Activated gamma-delta T cell (primary cell): ENCODE data around the gene SAMD4A.
A peak's percentile ranks its signal among the peaks of the same experiment; 100 is the strongest.

Experiments
- DNase-seq: peaks from one replicate; lab custom pipeline; 2025; lab: John Stamatoyannopoulos, UW

Gene SAMD4A

DNA sequence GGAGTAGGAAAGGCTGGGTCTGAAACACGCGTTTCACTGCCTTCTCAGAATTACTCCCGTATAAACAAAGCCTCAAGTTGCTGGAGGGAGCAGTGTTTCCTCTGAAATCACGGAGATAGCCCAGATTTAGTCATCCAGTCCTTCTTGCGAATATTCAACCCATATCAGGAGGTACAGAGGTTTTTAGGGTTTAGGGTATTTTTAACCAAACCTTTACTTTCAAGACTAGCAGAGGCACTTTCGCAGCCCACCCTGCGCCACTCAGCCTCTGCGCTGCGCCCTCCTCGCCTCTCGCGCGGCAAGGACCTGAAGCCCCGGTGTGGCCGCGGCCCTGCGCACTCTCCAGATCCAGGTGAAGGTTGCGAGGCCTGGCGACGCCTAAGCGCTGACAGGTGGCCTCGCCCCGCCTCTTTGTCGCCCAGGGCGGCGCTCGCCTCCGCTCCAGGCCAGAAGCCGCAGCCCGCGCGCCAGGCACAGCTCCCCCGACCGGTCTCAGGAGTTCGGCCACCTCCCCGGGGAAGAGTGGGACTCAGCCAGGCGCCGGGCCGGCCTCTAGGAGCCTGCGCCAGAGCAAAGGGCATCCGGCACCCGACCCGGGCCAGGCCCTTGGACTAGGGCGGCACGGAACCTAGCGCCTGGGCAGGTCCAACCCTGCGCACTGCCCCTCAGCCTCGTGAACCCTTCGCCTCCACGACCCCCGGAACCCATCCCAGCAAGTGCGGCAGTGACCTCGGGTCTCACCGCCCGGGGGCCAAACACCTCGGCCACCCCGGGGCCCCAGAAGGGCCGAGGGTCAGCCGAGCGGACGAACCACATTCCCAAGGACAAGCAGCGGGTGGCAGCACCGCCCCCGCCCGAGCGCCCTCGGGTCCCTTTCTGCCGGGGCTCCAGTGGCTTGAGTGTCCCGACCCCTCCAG lies 1.8 kb upstream of the SAMD4A start:
- DNase-seq = peak; percentile 26

DNA sequence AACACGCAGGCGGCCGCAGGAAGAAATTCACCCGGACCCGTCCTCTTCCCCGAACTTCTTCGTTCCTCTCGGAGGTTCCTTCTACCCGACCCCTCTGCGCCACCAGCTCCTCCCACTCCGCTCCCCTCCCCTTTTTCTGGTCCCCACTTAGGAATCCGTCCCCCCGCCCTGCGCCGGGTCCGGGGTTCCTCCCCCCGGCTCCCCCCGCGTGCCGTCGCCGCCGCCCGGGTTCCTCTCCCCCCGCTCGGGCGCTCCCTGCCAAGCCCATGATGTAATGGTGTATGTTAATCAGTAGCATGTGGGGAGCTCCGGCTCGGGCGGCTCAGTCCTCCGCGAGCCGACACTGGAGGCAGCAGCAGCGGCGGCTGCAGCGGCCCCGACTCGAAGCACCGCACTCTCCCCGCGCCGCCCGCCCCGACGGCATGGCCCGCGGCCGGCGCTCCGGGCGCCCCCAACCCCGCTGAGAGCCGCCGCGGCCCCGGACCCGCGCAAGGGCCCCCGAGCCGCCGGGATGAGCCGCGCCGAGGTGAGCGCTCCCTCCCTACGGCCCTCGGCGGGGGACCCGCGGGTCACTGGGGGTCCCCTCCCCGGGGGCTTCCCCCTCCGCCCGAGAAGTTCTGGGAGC lies 1.0 kb upstream of the SAMD4A start:
- peak; percentile 54 for DNase-seq

GRCh38 chr14:54567224-54567638 lies 303 bp downstream of the SAMD4A start:
- no peak for DNase-seq

GRCh38 chr14:54567639-54568561 lies 972 bp downstream of the SAMD4A start:
- peak; percentile 17 for DNase-seq

DNA sequence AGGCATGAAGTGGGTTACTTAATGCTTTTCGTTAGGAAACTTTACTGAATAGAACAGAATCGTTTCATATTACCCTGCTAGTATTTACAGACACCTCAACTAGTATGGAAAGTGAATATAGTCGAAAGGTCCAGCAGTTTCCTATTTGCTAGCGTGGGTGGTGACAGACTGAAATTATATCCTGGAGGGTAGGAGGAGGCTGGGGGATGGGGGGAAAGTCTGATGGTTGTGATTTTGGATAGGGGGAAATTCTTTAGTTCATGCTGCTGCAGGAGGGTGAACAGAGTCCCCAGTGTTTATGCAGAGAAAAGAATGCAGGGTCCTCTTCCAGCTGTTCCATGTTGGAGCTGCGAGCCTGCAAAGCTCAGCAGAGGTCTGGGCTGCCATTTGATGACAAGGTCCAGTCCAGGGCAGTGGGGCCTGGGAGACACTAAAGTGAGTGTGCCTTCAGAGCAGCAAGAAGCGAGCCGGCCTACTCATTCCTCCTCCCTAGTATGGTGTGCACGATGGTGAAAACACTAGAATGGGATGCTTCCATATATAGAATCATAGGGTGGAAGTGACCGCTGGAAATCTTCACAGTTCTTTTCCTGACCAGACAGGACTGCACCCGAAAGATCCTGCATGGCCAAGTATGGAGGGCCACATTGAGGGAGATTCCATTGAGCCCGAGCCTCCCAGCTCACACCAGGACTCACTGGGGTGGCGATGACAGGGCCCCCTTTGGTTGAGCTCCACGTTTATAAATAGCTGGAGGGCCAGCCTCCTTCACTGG lies 2.1 kb downstream of the SAMD4A start:
- DNase-seq = no peak

GRCh38 chr14:54570047-54570446 lies 3.1 kb downstream of the SAMD4A start:
- DNase-seq = no peak

- no peak for DNase-seq
Observed at GRCh38 chr14:54570631-54571415, 3.9 kb downstream of the SAMD4A start.

- no peak for DNase-seq
Observed at GRCh38 chr14:54572316-54572715, 5.4 kb downstream of the SAMD4A start.

GRCh38 chr14:54574528-54574927 lies 7.6 kb downstream of the SAMD4A start:
- DNase-seq = no peak

GRCh38 chr14:54577494-54577893 lies 10.6 kb downstream of the SAMD4A start:
- no peak for DNase-seq

GRCh38 chr14:54577977-54578376 lies 11.0 kb downstream of the SAMD4A start:
- no peak for DNase-seq

DNA sequence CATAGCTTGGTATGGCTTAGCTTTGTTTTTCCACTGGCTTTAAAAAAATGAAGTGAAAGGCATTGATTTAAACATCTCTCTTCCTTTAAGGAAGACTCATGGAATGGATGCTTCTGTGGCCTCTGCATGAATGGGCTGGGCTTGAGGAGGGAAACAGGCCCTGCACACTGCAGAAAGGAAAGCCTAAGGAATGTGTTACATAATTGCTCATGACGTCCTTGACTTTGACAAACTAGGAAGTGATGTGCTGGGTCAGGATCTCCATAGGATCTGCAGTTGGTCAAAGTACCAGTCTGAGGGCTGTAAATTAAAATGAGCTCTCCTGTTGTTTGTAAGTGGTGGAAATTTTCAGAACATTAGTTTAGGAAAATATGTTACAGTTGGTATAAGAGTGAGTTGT lies 12.7 kb downstream of the SAMD4A start:
- no peak for DNase-seq

GRCh38 chr14:54580933-54581332 lies 14.0 kb downstream of the SAMD4A start:
- no peak for DNase-seq

DNA sequence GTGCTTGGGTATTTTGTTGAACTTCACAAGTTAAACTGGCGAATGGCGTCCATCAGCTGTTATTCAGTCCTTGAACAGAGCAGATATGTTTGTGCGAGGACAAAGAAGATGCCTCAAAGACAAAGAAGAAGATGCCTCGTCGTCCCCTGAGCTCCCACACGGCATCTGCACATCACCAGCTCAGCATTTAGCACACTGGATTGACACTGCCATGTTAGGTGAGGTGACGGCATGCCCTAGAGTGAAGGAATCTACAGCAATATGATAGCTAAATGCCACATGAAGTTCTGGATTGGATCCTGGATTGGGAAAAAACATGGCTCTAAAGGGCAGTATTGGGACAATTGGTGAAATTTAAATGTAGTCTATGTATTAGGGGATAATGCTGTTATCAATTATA lies 15.4 kb downstream of the SAMD4A start:
- no peak for DNase-seq

GRCh38 chr14:54584097-54584496 lies 17.2 kb downstream of the SAMD4A start:
- no peak for DNase-seq

DNA sequence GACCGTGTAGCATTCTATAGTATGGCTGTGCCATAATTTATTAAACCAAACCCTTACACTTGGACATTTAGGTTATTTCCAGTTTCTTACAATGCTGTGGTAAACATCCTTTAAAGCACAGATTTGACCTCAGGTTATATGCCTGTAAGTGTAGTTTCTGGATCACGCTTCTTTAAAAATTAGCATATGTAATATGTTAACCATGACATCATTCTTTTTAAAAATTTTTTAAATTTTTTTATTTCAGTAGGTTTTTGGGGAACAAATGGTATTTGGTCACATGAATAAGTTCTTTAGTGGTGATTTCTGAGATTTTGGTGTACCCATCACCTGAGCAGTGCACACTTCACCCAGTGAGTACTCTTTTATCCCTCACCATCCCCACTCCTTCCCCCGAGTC lies 18.3 kb downstream of the SAMD4A start:
- DNase-seq = no peak

GRCh38 chr14:54589076-54589475 lies 22.1 kb downstream of the SAMD4A start:
- no peak for DNase-seq

DNA sequence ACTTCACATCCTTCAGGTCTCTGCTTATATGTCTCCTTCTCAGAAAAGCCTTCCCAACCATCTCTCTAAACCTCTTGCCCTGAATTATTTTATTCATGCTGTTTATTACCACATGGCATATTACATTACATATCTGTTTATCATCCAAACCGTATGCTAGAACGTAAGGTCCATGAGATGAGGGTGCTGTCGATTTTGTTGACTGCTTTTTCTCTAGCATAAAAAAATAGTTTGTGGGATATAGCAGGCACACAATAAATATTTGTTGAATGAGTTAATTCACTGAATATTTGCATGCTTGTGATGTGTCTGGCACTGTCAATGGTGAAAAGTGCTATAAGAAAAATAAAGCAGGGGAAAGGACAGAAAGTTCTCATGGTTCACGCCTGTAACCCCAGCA lies 22.9 kb downstream of the SAMD4A start:
- no peak for DNase-seq

DNA sequence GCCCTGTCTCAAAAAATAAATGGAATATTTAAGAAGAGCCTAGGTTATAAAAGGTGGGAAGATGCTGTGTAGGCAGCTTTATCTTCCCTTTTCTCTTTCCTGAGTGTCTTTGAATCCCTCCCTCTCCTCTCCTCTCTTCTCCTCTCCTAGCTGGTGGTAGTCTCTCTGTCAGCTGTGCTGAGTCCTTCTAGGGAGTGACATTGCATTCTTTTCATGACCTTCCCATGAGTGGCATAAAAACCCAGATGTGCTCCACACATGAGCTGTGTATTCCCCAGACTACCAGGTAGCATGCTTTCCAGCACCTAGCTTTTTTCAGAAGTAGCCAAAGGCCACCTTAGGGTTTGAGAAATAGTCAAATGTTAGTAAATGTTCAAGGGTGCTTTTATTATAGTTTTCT lies 23.6 kb downstream of the SAMD4A start:
- no peak for DNase-seq

GRCh38 chr14:54591461-54591860 lies 24.5 kb downstream of the SAMD4A start:
- no peak for DNase-seq

GRCh38 chr14:54591866-54592265 lies 24.9 kb downstream of the SAMD4A start:
- DNase-seq = no peak
